NOMO-1 treated with DMSO at 0.1 percent for 48 hours (cell line): ENCODE results near the gene SNN.

Experiments
- DNase-seq: peaks from one replicate; lab custom pipeline; 2025; ENCODE audit not compliant: unreplicated experiment; lab: John Stamatoyannopoulos, UW

SNN gene

GRCh38 chr16:11666103-11667055, 1.9 kb upstream of the SNN start:
- DNase-seq, result no peak

- no peak for DNase-seq
Observed at GRCh38 chr16:11667221-11667823, 933 bp upstream of the SNN start.

GRCh38 chr16:11668623-11669379, 546 bp downstream of the SNN start:
- DNase-seq, result no peak

GRCh38 chr16:11669380-11670146, 1.3 kb downstream of the SNN start:
- peak; percentile 44 for DNase-seq

- no peak for DNase-seq
Observed at GRCh38 chr16:11670171-11671131, 2.2 kb downstream of the SNN start.

- DNase-seq, result no peak
Observed at GRCh38 chr16:11671271-11671670, 3.0 kb downstream of the SNN start.

- DNase-seq, result no peak
Observed at GRCh38 chr16:11671676-11672075, 3.4 kb downstream of the SNN start.

GRCh38 chr16:11672206-11673090, 4.2 kb downstream of the SNN start:
- peak; percentile 17 for DNase-seq

- no peak for DNase-seq
Observed at GRCh38 chr16:11673091-11674000, 5.1 kb downstream of the SNN start.

GRCh38 chr16:11674001-11674817, 6.0 kb downstream of the SNN start:
- no peak for DNase-seq

- DNase-seq, result no peak
Observed at GRCh38 chr16:11674818-11675560, 6.7 kb downstream of the SNN start.

- DNase-seq, result no peak
Observed at GRCh38 chr16:11675561-11676511, 7.6 kb downstream of the SNN start.

GRCh38 chr16:11676799-11677198, 8.5 kb downstream of the SNN start:
- DNase-seq, result no peak

GRCh38 chr16:11677451-11677951, 9.2 kb downstream of the SNN start:
- no peak for DNase-seq
